ENCODE results near the gene EPHX1.
A peak's percentile ranks its signal among the peaks of the same experiment; 100 is the strongest.

The EPHX1 gene

GRCh38 chr1:225880636-225881035, 70.7 kb downstream of the EPHX1 start:
- H4K5ac ChIP-seq (ENCODE audit: low read length) = no peak overlapping the region
- H4K8ac ChIP-seq (ENCODE audit: low read depth, low read length) = no peak overlapping the region
- no peak overlapping the region for H3K4ac ChIP-seq (ENCODE audit: low read depth, low read length)
- peaks cover 19% of the 10 kb centered on the region for H3K79me2 ChIP-seq (ENCODE audit: control insufficient read depth, insufficient read depth, low read length)
- peak overlapping the region; percentile 78 for H3K56ac ChIP-seq (ENCODE audit: low read length)
- H3K18ac ChIP-seq (ENCODE audit: low read length) = no peak overlapping the region
- H3K79me1 ChIP-seq (ENCODE audit: low read length) = peaks cover 18% of the 10 kb centered on the region
- no peaks in the 10 kb centered on the region for H3K36me3 ChIP-seq (ENCODE audit: control insufficient read depth, insufficient read depth, low read length)
- no peak overlapping the region for H2AK5ac ChIP-seq (ENCODE audit: low read length)
- no peak overlapping the region for H2BK120ac ChIP-seq (ENCODE audit: low read depth, low read length)
- H2BK15ac ChIP-seq (replicated peaks; ENCODE audit: low read depth) = no peak overlapping the region
- no peak overlapping the region for H2BK5ac ChIP-seq (ENCODE audit: low read length)
- no peak overlapping the region for H3K4me3 ChIP-seq (ENCODE audit: low read length)
- H3K4me1 ChIP-seq (ENCODE audit: control insufficient read depth, low read depth, low read length) = peaks cover 5% of the 10 kb centered on the region
- H3K27me3 ChIP-seq (ENCODE audit: insufficient read depth, low read length, poor library complexity) = no peaks in the 10 kb centered on the region
- no peak overlapping the region for H3K4me2 ChIP-seq (ENCODE audit: low read length)
- DNase-seq = no peak
- H3K9ac ChIP-seq (ENCODE audit: low read length) = peak overlapping the region; percentile 71
- no CpG with 5 or more reads among the region's 5 CpGs for WGBS (ENCODE audit: extremely low coverage, insufficient coverage, low lambda C conversion rate)
- no peak overlapping the region for H3K27ac ChIP-seq (ENCODE audit: low read depth, low read length)
- H3K23ac ChIP-seq (ENCODE audit: low read length) = no peak overlapping the region

GRCh38 chr1:225881081-225881958, 71.4 kb downstream of the EPHX1 start:
- Histone ChIP-seq H3K4ac (ENCODE audit: low read depth, low read length) (peak overlapping the region; percentile 70), H3K18ac (ENCODE audit: low read length) (peak overlapping the region; percentile 88), H3K79me2 (ENCODE audit: control insufficient read depth, insufficient read depth, low read length) (peaks cover 19% of the 10 kb centered on the region), H3K9ac (ENCODE audit: low read length) (peak overlapping the region; percentile 71), H3K4me1 (ENCODE audit: control insufficient read depth, low read depth, low read length) (peaks cover 5% of the 10 kb centered on the region), H3K79me1 (ENCODE audit: low read length) (peaks cover 18% of the 10 kb centered on the region), H3K36me3 (ENCODE audit: control insufficient read depth, insufficient read depth, low read length) (peaks cover 1% of the 10 kb centered on the region), H2AK5ac (ENCODE audit: low read length) (peak overlapping the region; percentile 33), H3K23ac (ENCODE audit: low read length) (peak overlapping the region; percentile 11), H3K56ac (ENCODE audit: low read length) (peak overlapping the region; percentile 78), H3K27me3 (ENCODE audit: insufficient read depth, low read length, poor library complexity) (no peaks in the 10 kb centered on the region), H2BK120ac (ENCODE audit: low read depth, low read length) (peak overlapping the region; percentile 56), H3K27ac (ENCODE audit: low read depth, low read length) (peak overlapping the region; percentile 67), H3K4me3 (ENCODE audit: low read length) (peak overlapping the region; percentile 34), H2BK5ac (ENCODE audit: low read length) (peak overlapping the region; percentile 69), H3K4me2 (ENCODE audit: low read length) (peak overlapping the region; percentile 84), H4K8ac (ENCODE audit: low read depth, low read length) (peak overlapping the region; percentile 7), H4K5ac (ENCODE audit: low read length) (no peak overlapping the region), H2BK15ac (replicated peaks; ENCODE audit: low read depth) (no peak overlapping the region)
- WGBS (ENCODE audit: extremely low coverage, insufficient coverage, low lambda C conversion rate) = no CpG with 5 or more reads among the region's 25 CpGs
- DNase-seq = peak; percentile 79

GRCh38 chr1:225881959-225882693, 72.2 kb downstream of the EPHX1 start, which contains the start of gene TMEM63A:
Gene TMEM63A, minus strand, starts transcription at chr1:225882380. Its CDS starts 4,800 bp downstream, at chr1:225877580.
- Histone ChIP-seq H4K8ac (ENCODE audit: low read depth, low read length) (peak within 1 kb of the TSS; percentile 60), H3K27me3 (ENCODE audit: insufficient read depth, low read length, poor library complexity) (no peaks in the 10 kb centered on the region), H3K79me2 (ENCODE audit: control insufficient read depth, insufficient read depth, low read length) (peaks cover 19% of the 10 kb centered on the region), H3K18ac (ENCODE audit: low read length) (peak within 1 kb of the TSS; percentile 88), H3K36me3 (ENCODE audit: control insufficient read depth, insufficient read depth, low read length) (peaks cover 1% of the 10 kb centered on the region), H3K56ac (ENCODE audit: low read length) (peak within 1 kb of the TSS; percentile 78), H2BK15ac (replicated peaks; ENCODE audit: low read depth) (no peak within 1 kb of the TSS), H3K4me1 (ENCODE audit: control insufficient read depth, low read depth, low read length) (peaks cover 5% of the 10 kb centered on the region), H3K4me3 (ENCODE audit: low read length) (peak within 1 kb of the TSS; percentile 34), H3K23ac (ENCODE audit: low read length) (peak within 1 kb of the TSS; percentile 75), H3K9ac (ENCODE audit: low read length) (peak within 1 kb of the TSS; percentile 71), H3K4ac (ENCODE audit: low read depth, low read length) (peak within 1 kb of the TSS; percentile 74), H3K27ac (ENCODE audit: low read depth, low read length) (peak within 1 kb of the TSS; percentile 67), H3K79me1 (ENCODE audit: low read length) (peaks cover 17% of the 10 kb centered on the region), H2AK5ac (ENCODE audit: low read length) (peak within 1 kb of the TSS; percentile 33), H3K4me2 (ENCODE audit: low read length) (peak within 1 kb of the TSS; percentile 84), H2BK5ac (ENCODE audit: low read length) (peak within 1 kb of the TSS; percentile 69), H4K5ac (ENCODE audit: low read length) (no peak within 1 kb of the TSS), H2BK120ac (ENCODE audit: low read depth, low read length) (peak within 1 kb of the TSS; percentile 56)
- DNase-seq = peak; percentile 93
- WGBS (ENCODE audit: extremely low coverage, insufficient coverage, low lambda C conversion rate) = no CpG with 5 or more reads among the region's 64 CpGs

- Histone ChIP-seq H3K79me1 (ENCODE audit: low read length) (peaks cover 14% of the 10 kb centered on the region), H3K27ac (ENCODE audit: low read depth, low read length) (peak overlapping the region; percentile 67), H3K36me3 (ENCODE audit: control insufficient read depth, insufficient read depth, low read length) (peaks cover 1% of the 10 kb centered on the region), H3K56ac (ENCODE audit: low read length) (peak overlapping the region; percentile 71), H3K9ac (ENCODE audit: low read length) (peak overlapping the region; percentile 66), H3K4ac (ENCODE audit: low read depth, low read length) (peak overlapping the region; percentile 74), H3K23ac (ENCODE audit: low read length) (peak overlapping the region; percentile 7), H2BK15ac (replicated peaks; ENCODE audit: low read depth) (no peak overlapping the region), H3K27me3 (ENCODE audit: insufficient read depth, low read length, poor library complexity) (no peaks in the 10 kb centered on the region), H4K5ac (ENCODE audit: low read length) (no peak overlapping the region), H2AK5ac (ENCODE audit: low read length) (no peak overlapping the region), H3K18ac (ENCODE audit: low read length) (peak overlapping the region; percentile 86), H2BK5ac (ENCODE audit: low read length) (peak overlapping the region; percentile 57), H4K8ac (ENCODE audit: low read depth, low read length) (peak overlapping the region; percentile 60), H3K4me3 (ENCODE audit: low read length) (peak overlapping the region; percentile 12), H3K4me2 (ENCODE audit: low read length) (peak overlapping the region; percentile 65), H3K4me1 (ENCODE audit: control insufficient read depth, low read depth, low read length) (peaks cover 5% of the 10 kb centered on the region), H3K79me2 (ENCODE audit: control insufficient read depth, insufficient read depth, low read length) (peaks cover 19% of the 10 kb centered on the region), H2BK120ac (ENCODE audit: low read depth, low read length) (peak overlapping the region; percentile 49)
- WGBS (ENCODE audit: extremely low coverage, insufficient coverage, low lambda C conversion rate) = no CpG with 5 or more reads among the region's 63 CpGs
- DNase-seq = peak; percentile 61
Observed at GRCh38 chr1:225882694-225883615, 73.0 kb downstream of the EPHX1 start.

- H3K4ac ChIP-seq (ENCODE audit: low read depth, low read length) = no peak overlapping the region
- H3K4me1 ChIP-seq (ENCODE audit: control insufficient read depth, low read depth, low read length) = peaks cover 5% of the 10 kb centered on the region
- no peak overlapping the region for H2BK15ac ChIP-seq (replicated peaks; ENCODE audit: low read depth)
- peak overlapping the region; percentile 81 for H2AK5ac ChIP-seq (ENCODE audit: low read length)
- H3K79me1 ChIP-seq (ENCODE audit: low read length) = peaks cover 13% of the 10 kb centered on the region
- H4K8ac ChIP-seq (ENCODE audit: low read depth, low read length) = no peak overlapping the region
- H3K36me3 ChIP-seq (ENCODE audit: control insufficient read depth, insufficient read depth, low read length) = peaks cover 1% of the 10 kb centered on the region
- no peaks in the 10 kb centered on the region for H3K27me3 ChIP-seq (ENCODE audit: insufficient read depth, low read length, poor library complexity)
- no peak overlapping the region for H3K18ac ChIP-seq (ENCODE audit: low read length)
- no peak overlapping the region for H2BK5ac ChIP-seq (ENCODE audit: low read length)
- H3K79me2 ChIP-seq (ENCODE audit: control insufficient read depth, insufficient read depth, low read length) = peaks cover 18% of the 10 kb centered on the region
- H4K5ac ChIP-seq (ENCODE audit: low read length) = no peak overlapping the region
- H3K9ac ChIP-seq (ENCODE audit: low read length) = no peak overlapping the region
- DNase-seq = no peak
- H3K4me3 ChIP-seq (ENCODE audit: low read length) = no peak overlapping the region
- no CpG with 5 or more reads among the region's 11 CpGs for WGBS (ENCODE audit: extremely low coverage, insufficient coverage, low lambda C conversion rate)
- H3K27ac ChIP-seq (ENCODE audit: low read depth, low read length) = no peak overlapping the region
- H3K23ac ChIP-seq (ENCODE audit: low read length) = no peak overlapping the region
- H3K56ac ChIP-seq (ENCODE audit: low read length) = peak overlapping the region; percentile 53
- no peak overlapping the region for H2BK120ac ChIP-seq (ENCODE audit: low read depth, low read length)
- H3K4me2 ChIP-seq (ENCODE audit: low read length) = no peak overlapping the region
Observed at GRCh38 chr1:225883616-225884265, 73.8 kb downstream of the EPHX1 start.

Data from mesendoderm (in vitro differentiated cells).